ENCODE results near the gene IFT81. TPM values are rescaled to one million over a fixed set of nuclear protein-coding genes. Genes with fewer than 3 reads are reported as not detected.
A peak's percentile ranks its signal among the peaks of the same experiment; 100 is the strongest.

IFT81 gene
- polyA plus RNA-seq, 2 of the 4 experiments (the other 2 are of a cell fraction) = 40.7 to 73.4 TPM

DNA sequence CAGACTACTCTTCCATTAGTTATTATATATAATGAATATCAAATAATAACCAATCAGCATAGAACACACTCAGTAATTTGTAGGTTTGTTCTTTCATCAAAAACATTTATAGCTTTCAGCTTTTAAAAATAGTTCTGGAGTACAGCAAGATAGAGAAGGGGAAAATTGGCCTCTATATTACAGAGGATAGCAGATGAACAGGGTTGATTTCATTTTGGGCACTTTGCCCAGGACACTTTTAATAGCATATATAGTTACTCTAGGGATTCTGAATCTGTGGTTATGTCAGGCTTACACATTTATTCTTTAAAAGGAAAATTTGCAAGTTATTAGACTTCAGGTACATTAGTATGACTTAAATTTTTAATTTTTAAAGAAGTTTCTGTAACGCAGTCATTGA lies 52.6 kb downstream of the IFT81 start:
- CTCF ChIA-PET = interaction anchor here (0.9 kb wide), 1 partner anchor 20 kb away, joined by 3 read pairs; no protein-coding TSS in a partner anchor
- TF ChIP-seq CBX8 (IDR thresholded peaks at IDR 0.05) (no peak), EP300 (IDR thresholded peaks at IDR 0.05) (no peak), POLR2AphosphoS2 (conservative IDR thresholded peaks at IDR 0.05; ENCODE audit: low read length) (no peak), POLR2A (IDR thresholded peaks at IDR 0.05; ENCODE audit: low read length) (no peak), HOXB5 (CRISPR knock-in tag; IDR thresholded peaks at IDR 0.05) (no peak), KDM1A (IDR thresholded peaks at IDR 0.05; ENCODE audit: low read depth) (no peak), BHLHE40 (IDR thresholded peaks at IDR 0.05; ENCODE audit: low read depth, low read length) (no peak), NFE2L2 (conservative IDR thresholded peaks at IDR 0.05; ENCODE audit: low read length) (no peak), JUN (IDR thresholded peaks at IDR 0.05) (no peak), ESRRA (IDR thresholded peaks at IDR 0.05; ENCODE audit: borderline replicate concordance, low read length) (no peak), ZFP36 (IDR thresholded peaks at IDR 0.05; ENCODE audit: borderline replicate concordance, partially characterized antibody) (no peak), RAD21 (conservative IDR thresholded peaks at IDR 0.05 in 1 of 2, IDR thresholded peaks at IDR 0.05 in 1 of 2) (no peak)
- TF ChIP-seq, protein P1, sequence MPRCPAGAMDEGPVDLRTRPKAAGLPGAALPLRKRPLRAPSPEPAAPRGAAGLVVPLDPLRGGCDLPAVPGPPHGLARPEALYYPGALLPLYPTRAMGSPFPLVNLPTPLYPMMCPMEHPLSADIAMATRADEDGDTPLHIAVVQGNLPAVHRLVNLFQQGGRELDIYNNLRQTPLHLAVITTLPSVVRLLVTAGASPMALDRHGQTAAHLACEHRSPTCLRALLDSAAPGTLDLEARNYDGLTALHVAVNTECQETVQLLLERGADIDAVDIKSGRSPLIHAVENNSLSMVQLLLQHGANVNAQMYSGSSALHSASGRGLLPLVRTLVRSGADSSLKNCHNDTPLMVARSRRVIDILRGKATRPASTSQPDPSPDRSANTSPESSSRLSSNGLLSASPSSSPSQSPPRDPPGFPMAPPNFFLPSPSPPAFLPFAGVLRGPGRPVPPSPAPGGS (IDR thresholded peaks at IDR 0.05) = no peak
- TF ChIP-seq, protein P2, sequence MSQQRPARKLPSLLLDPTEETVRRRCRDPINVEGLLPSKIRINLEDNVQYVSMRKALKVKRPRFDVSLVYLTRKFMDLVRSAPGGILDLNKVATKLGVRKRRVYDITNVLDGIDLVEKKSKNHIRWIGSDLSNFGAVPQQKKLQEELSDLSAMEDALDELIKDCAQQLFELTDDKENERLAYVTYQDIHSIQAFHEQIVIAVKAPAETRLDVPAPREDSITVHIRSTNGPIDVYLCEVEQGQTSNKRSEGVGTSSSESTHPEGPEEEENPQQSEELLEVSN (IDR thresholded peaks at IDR 0.05; ENCODE audit: borderline replicate concordance, low read depth) = no peak
- TF ChIP-seq, protein P3, sequence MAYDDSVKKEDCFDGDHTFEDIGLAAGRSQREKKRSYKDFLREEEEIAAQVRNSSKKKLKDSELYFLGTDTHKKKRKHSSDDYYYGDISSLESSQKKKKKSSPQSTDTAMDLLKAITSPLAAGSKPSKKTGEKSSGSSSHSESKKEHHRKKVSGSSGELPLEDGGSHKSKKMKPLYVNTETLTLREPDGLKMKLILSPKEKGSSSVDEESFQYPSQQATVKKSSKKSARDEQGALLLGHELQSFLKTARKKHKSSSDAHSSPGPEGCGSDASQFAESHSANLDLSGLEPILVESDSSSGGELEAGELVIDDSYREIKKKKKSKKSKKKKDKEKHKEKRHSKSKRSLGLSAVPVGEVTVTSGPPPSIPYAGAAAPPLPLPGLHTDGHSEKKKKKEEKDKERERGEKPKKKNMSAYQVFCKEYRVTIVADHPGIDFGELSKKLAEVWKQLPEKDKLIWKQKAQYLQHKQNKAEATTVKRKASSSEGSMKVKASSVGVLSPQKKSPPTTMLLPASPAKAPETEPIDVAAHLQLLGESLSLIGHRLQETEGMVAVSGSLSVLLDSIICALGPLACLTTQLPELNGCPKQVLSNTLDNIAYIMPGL (CRISPR knock-in tag; IDR thresholded peaks at IDR 0.05; ENCODE audit: borderline replicate concordance) = no peak
- no peak for DNase-seq (ENCODE audit: low read depth in 1 of 2, low spot score in 1 of 2)
- Histone ChIP-seq H3K4me2 (no peak overlapping the region), H3K4me1 (peaks cover 21% of the 10 kb centered on the region), H3K27ac (no peak overlapping the region), H3K9me3 (no peaks in the 10 kb centered on the region), H3K4me3 (no peak overlapping the region)
- no peak for FAIRE-seq
- WGBS (ENCODE audit: missing lambda C conversion rate) = 95% methylated on average over 1 of the region's 1 CpG
- ATAC-seq = 0 out of 6 replicates have a peak, but pooled peaks of 1 of the 2 experiments have one; percentile 40
- POLR2A ChIA-PET = no interaction called here

DNA sequence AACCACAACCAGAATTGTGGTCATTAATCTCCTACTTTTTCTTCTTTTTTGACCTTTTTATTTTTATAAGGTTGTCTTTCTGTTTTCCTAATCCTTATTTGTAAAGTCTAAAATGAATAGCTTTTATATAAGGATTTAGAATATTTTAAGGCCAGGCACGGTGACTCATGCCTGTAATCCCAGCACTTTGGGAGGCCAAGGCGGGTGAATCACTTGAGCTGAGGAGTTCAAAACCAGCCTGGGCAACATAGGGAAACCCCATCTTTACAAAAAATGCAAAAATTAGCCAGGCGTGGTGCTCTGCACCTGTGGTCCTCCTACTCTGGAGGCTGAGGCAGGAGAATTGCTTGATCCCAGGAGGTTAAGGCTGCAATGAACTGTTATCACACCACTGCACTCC lies 55.1 kb downstream of the IFT81 start:
- CTCF ChIA-PET = interaction anchor here (0.8 to 1.7 kb wide), 3 partner anchors 14 to 78 kb away, joined by 4 to 6 read pairs (median 5); no protein-coding TSS in a partner anchor
- ATAC-seq = no peak
- peak overlapping the region in 1 of 2 experiments; percentile 34; a peak in 2 of 6 replicates for H3K27ac ChIP-seq
- no peak overlapping the region for H3K4me2 ChIP-seq
- POLR2A ChIA-PET = no interaction called here
- TF ChIP-seq FOSL2 (IDR thresholded peaks at IDR 0.05) = no peak
- peak; percentile 67 for TF ChIP-seq FOSL2 (CRISPR knock-in tag; IDR thresholded peaks at IDR 0.05)
- TF ChIP-seq, protein P4, sequence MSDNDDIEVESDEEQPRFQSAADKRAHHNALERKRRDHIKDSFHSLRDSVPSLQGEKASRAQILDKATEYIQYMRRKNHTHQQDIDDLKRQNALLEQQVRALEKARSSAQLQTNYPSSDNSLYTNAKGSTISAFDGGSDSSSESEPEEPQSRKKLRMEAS (IDR thresholded peaks at IDR 0.05) = no peak
- no peak for TF ChIP-seq HOXB5 (CRISPR knock-in tag; IDR thresholded peaks at IDR 0.05)
- TF ChIP-seq ZNF302 (CRISPR knock-in tag; IDR thresholded peaks at IDR 0.05) = no peak
- no peak overlapping the region for H3K4me3 ChIP-seq
- 73% methylated on average over 3 of the region's 3 CpGs for WGBS (ENCODE audit: missing lambda C conversion rate)
- FAIRE-seq = no peak
- no peak for DNase-seq (ENCODE audit: low read depth in 1 of 2, low spot score in 1 of 2)
- peaks cover 21% of the 10 kb centered on the region for H3K4me1 ChIP-seq
- H3K9me3 ChIP-seq = no peaks in the 10 kb centered on the region

DNA sequence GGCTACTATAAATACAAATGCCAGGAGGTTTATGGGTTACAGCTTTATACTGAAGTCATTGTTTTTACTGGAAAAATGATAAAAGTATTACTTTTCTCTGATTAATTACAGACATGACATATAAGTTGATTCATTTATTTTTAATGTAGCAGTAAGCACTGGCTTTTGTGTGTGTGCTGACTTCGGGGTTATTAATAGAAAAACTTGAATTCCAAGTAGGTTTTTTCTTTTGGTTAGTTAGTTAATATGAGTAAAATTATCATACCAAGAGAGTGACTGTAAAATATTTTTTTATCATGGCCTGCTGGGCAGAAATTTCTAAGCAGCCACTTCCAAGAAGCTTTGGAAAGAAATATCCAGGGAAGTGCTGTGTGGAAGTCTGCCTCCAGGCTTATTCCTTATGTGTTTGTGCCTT lies 56.4 kb downstream of the IFT81 start:
- Histone ChIP-seq H3K9me3 (peaks cover 7% of the 10 kb centered on the region), H3K4me2 (no peak overlapping the region), H3K4me3 (no peak overlapping the region), H3K27ac (peak overlapping the region in 1 of 2 experiments; percentile 60; a peak in 3 of 6 replicates), H3K4me1 (peaks cover 21% of the 10 kb centered on the region)
- WGBS (ENCODE audit: missing lambda C conversion rate) = 45% methylated on average over 1 of the region's 1 CpG
- DNase-seq (ENCODE audit: low read depth in 1 of 2, low spot score in 1 of 2) (no peak), FAIRE-seq (no peak), ATAC-seq (no peak)
- CTCF ChIA-PET = interaction anchor here (1.0 kb wide), 1 partner anchor 16 kb away, joined by 4 read pairs; no protein-coding TSS in a partner anchor
- POLR2A ChIA-PET = no interaction called here
- TF ChIP-seq, protein P5, sequence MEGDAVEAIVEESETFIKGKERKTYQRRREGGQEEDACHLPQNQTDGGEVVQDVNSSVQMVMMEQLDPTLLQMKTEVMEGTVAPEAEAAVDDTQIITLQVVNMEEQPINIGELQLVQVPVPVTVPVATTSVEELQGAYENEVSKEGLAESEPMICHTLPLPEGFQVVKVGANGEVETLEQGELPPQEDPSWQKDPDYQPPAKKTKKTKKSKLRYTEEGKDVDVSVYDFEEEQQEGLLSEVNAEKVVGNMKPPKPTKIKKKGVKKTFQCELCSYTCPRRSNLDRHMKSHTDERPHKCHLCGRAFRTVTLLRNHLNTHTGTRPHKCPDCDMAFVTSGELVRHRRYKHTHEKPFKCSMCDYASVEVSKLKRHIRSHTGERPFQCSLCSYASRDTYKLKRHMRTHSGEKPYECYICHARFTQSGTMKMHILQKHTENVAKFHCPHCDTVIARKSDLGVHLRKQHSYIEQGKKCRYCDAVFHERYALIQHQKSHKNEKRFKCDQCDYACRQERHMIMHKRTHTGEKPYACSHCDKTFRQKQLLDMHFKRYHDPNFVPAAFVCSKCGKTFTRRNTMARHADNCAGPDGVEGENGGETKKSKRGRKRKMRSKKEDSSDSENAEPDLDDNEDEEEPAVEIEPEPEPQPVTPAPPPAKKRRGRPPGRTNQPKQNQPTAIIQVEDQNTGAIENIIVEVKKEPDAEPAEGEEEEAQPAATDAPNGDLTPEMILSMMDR (IDR thresholded peaks at IDR 0.05) = no peak
- TF ChIP-seq, protein P6, sequence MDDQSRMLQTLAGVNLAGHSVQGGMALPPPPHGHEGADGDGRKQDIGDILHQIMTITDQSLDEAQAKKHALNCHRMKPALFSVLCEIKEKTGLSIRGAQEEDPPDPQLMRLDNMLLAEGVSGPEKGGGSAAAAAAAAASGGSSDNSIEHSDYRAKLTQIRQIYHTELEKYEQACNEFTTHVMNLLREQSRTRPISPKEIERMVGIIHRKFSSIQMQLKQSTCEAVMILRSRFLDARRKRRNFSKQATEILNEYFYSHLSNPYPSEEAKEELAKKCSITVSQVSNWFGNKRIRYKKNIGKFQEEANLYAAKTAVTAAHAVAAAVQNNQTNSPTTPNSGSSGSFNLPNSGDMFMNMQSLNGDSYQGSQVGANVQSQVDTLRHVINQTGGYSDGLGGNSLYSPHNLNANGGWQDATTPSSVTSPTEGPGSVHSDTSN (IDR thresholded peaks at IDR 0.05) = no peak
- TF ChIP-seq FOSB (CRISPR knock-in tag; IDR thresholded peaks at IDR 0.05) (no peak), HEYL (CRISPR knock-in tag; IDR thresholded peaks at IDR 0.05) (no peak), KDM1A (IDR thresholded peaks at IDR 0.05; ENCODE audit: low read depth) (no peak), KDM5A (IDR thresholded peaks at IDR 0.05) (no peak), POLR2A (IDR thresholded peaks at IDR 0.05; ENCODE audit: low read length) (no peak), JUN (IDR thresholded peaks at IDR 0.05) (no peak), RCOR1 (IDR thresholded peaks at IDR 0.05; ENCODE audit: low read depth, low read length) (no peak), NR3C1 (IDR thresholded peaks at IDR 0.05) (no peak)
- TF ChIP-seq, protein P7, sequence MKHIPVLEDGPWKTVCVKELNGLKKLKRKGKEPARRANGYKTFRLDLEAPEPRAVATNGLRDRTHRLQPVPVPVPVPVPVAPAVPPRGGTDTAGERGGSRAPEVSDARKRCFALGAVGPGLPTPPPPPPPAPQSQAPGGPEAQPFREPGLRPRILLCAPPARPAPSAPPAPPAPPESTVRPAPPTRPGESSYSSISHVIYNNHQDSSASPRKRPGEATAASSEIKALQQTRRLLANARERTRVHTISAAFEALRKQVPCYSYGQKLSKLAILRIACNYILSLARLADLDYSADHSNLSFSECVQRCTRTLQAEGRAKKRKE (CRISPR knock-in tag; IDR thresholded peaks at IDR 0.05; ENCODE audit: low read depth) = no peak
- TF ChIP-seq, protein P2 (IDR thresholded peaks at IDR 0.05; ENCODE audit: borderline replicate concordance, low read depth) = no peak
